Naive thymus-derived CD8-positive, alpha-beta T cell (primary cell): ENCODE data around the gene C1QTNF8. TPM values are rescaled to one million over a fixed set of nuclear protein-coding genes. Genes with fewer than 3 reads are reported as not detected.

Experiments used
- ATAC-seq, 2 donors: fragments of 150-1000 bp; cut with Tn5 transposase in 1 of 2; sonication (Bioruptor Pico), chemical (Tn5 transposase) in 1 of 2; 1 replicate in 1 of 2; 2 replicates in 1 of 2; pipeline ENCODE4 v1.10.0; 2021; ENCODE audit warnings: mild to moderate bottlenecking in 2 of 2, moderate library complexity in 2 of 2
- POLR2A ChIA-PET: fragments of 350-600 bp; sonication (Branson Sonifier 250); formaldehyde crosslinking; loops from one replicate; lab custom pipeline; 2021; ENCODE audit warnings: antibody characterized with exemption; lab: Charles Lee
- DNase-seq, 10 donors: peaks; one replicate each; pipeline versions ENCODE4 v3.0.0 to v3.0.0-alpha.2; 2020 to 2022
- H3K27ac Mint-ChIP-seq, 10 donors: one replicate each; pipeline ENCODE4 v1.8.0; 2020 to 2022; ENCODE audit warnings: mild to moderate bottlenecking in 10 of 10, mixed read lengths in 10 of 10, moderate library complexity in 4 of 10, inconsistent platforms in 1 of 10
- H3K27me3 Mint-ChIP-seq, 5 donors: one replicate each; pipeline ENCODE4 v1.8.0; 2021 to 2022; ENCODE audit warnings: mixed read lengths in 5 of 5
- H3K36me3 Mint-ChIP-seq, 3 donors: one replicate each; pipeline ENCODE4 v1.8.0; 2020 to 2022; ENCODE audit warnings: mixed read lengths in 3 of 3, mild to moderate bottlenecking in 2 of 3, inconsistent platforms in 1 of 3
- H3K4me1 Mint-ChIP-seq, 4 donors: one replicate each; pipeline ENCODE4 v1.8.0; 2021 to 2022; ENCODE audit warnings: mixed read lengths in 4 of 4
- H3K4me3 Mint-ChIP-seq, 10 donors: one replicate each; pipeline ENCODE4 v1.8.0; 2020 to 2022; ENCODE audit warnings: mild to moderate bottlenecking in 10 of 10, mixed read lengths in 10 of 10, moderate library complexity in 6 of 10, inconsistent platforms in 1 of 10
- H3K9me3 Mint-ChIP-seq, 9 donors: one replicate each; pipeline ENCODE4 v1.8.0; 2020 to 2022; ENCODE audit warnings: mixed read lengths in 9 of 9, mild to moderate bottlenecking in 3 of 9, inconsistent platforms in 1 of 9, moderate library complexity in 1 of 9
- polyA plus RNA-seq, 3 donors: library from polyadenylated mRNA; unstranded; fragments of 300-500 nt; fragmentation: Illumina TruSeq; gene quantifications; one replicate each; pipeline ENCODE4 v1.2.3, GENCODE V29; 2021
- total RNA-seq, 8 experiments: library from RNA in 2 of 8; stranded (reverse) in 2 of 8; gene quantifications; one replicate each; pipeline ENCODE4 v1.2.3 and lab custom pipeline; 2021 to 2026

The C1QTNF8 gene
- total and polyA plus RNA-seq, 5 experiments from 2014 or later = not detected

GRCh38 chr16:1073566-1074378, 22.3 kb downstream of the C1QTNF8 start:
- POLR2A ChIA-PET = no interaction called here
- peaks cover 4 to 57% (median 27%) of the 10 kb centered on the region in 5 donors for H3K27me3 Mint-ChIP-seq
- H3K9me3 Mint-ChIP-seq = no peaks in the 10 kb centered on the region
- ATAC-seq (no peak), DNase-seq (no peak)
- H3K27ac Mint-ChIP-seq = no peak overlapping the region
- no peaks in the 10 kb centered on the region for H3K4me1 Mint-ChIP-seq
- no peak overlapping the region for H3K4me3 Mint-ChIP-seq
- H3K36me3 Mint-ChIP-seq = peaks cover 0 to 3% (median 0%) of the 10 kb centered on the region in 3 donors

- POLR2A ChIA-PET = no interaction called here
- Mint-ChIP-seq H3K27me3 (peaks cover 4 to 60% (median 27%) of the 10 kb centered on the region in 5 donors), H3K9me3 (no peaks in the 10 kb centered on the region), H3K4me1 (no peaks in the 10 kb centered on the region), H3K4me3 (no peak overlapping the region), H3K27ac (no peak overlapping the region), H3K36me3 (peaks cover 0 to 3% (median 0%) of the 10 kb centered on the region in 3 donors)
- DNase-seq (no peak), ATAC-seq (no peak)
These were observed 22.8 kb downstream of the C1QTNF8 start for GRCh38 chr16:1073262-1073558.

GRCh38 chr16:1072526-1073261, 23.4 kb downstream of the C1QTNF8 start, which contains the start of gene SSTR5:
Gene SSTR5, plus strand, starts transcription at chr16:1072747. Its CDS starts 6,122 bp downstream, at chr16:1078869.
- H3K9me3 Mint-ChIP-seq = no peaks in the 10 kb centered on the region
- POLR2A ChIA-PET = no interaction called here
- DNase-seq (no peak), ATAC-seq (no peak)
- H3K4me3 Mint-ChIP-seq = no peak within 1 kb of the TSS
- peaks cover 0 to 2% (median 0%) of the 10 kb centered on the region in 4 donors for H3K4me1 Mint-ChIP-seq
- H3K27me3 Mint-ChIP-seq = peaks cover 4 to 61% (median 24%) of the 10 kb centered on the region in 5 donors
- H3K36me3 Mint-ChIP-seq = peaks cover 0 to 3% (median 0%) of the 10 kb centered on the region in 3 donors
- no peak within 1 kb of the TSS for H3K27ac Mint-ChIP-seq

GRCh38 chr16:1071561-1072225, 24.4 kb downstream of the C1QTNF8 start:
- peaks cover 0 to 1% (median 0%) of the 10 kb centered on the region in 9 donors for H3K9me3 Mint-ChIP-seq
- DNase-seq = no peak

GRCh38 chr16:1070864-1071408, 25.1 kb downstream of the C1QTNF8 start:
- Mint-ChIP-seq H3K27me3 (peaks cover 6 to 62% (median 19%) of the 10 kb centered on the region in 5 donors), H3K36me3 (peaks cover 0 to 3% (median 0%) of the 10 kb centered on the region in 3 donors), H3K9me3 (peaks cover 0 to 1% (median 0%) of the 10 kb centered on the region in 9 donors), H3K4me3 (no peak overlapping the region), H3K27ac (no peak overlapping the region), H3K4me1 (peaks cover 0 to 7% (median 2%) of the 10 kb centered on the region in 4 donors)
- no peak for ATAC-seq
- POLR2A ChIA-PET = no interaction called here
- DNase-seq = no peak

More at GRCh38 chr16:1071561-1072225, 24.4 kb downstream of the C1QTNF8 start:
- Mint-ChIP-seq H3K36me3 (peaks cover 0 to 3% (median 0%) of the 10 kb centered on the region in 3 donors), H3K27ac (no peak overlapping the region), H3K4me1 (peaks cover 0 to 7% (median 2%) of the 10 kb centered on the region in 4 donors), H3K27me3 (peaks cover 8 to 61% (median 23%) of the 10 kb centered on the region in 5 donors), H3K4me3 (no peak overlapping the region)
- ATAC-seq = no peak
- POLR2A ChIA-PET = no interaction called here

GRCh38 chr16:1070084-1070863, 25.8 kb downstream of the C1QTNF8 start:
- DNase-seq (no peak), ATAC-seq (no peak)
- H3K27ac Mint-ChIP-seq = no peak overlapping the region
- no peak overlapping the region for H3K4me3 Mint-ChIP-seq
- peaks cover 0 to 7% (median 2%) of the 10 kb centered on the region in 4 donors for H3K4me1 Mint-ChIP-seq
- peaks cover 6 to 67% (median 22%) of the 10 kb centered on the region in 5 donors for H3K27me3 Mint-ChIP-seq
- H3K36me3 Mint-ChIP-seq = peaks cover 0 to 3% (median 0%) of the 10 kb centered on the region in 3 donors
- peaks cover 0 to 1% (median 0%) of the 10 kb centered on the region in 9 donors for H3K9me3 Mint-ChIP-seq
- POLR2A ChIA-PET = no interaction called here

- Mint-ChIP-seq H3K9me3 (peaks cover 0 to 1% (median 0%) of the 10 kb centered on the region in 9 donors), H3K27me3 (peaks cover 11 to 67% (median 24%) of the 10 kb centered on the region in 5 donors), H3K4me3 (no peak overlapping the region), H3K36me3 (peaks cover 0 to 3% (median 0%) of the 10 kb centered on the region in 3 donors), H3K4me1 (peaks cover 0 to 7% (median 2%) of the 10 kb centered on the region in 4 donors), H3K27ac (no peak overlapping the region)
- ATAC-seq (no peak), DNase-seq (no peak)
- POLR2A ChIA-PET = no interaction called here
These were observed 26.9 kb downstream of the C1QTNF8 start for GRCh38 chr16:1069154-1069553.

- no peak for DNase-seq
- Mint-ChIP-seq H3K27ac (no peak overlapping the region), H3K27me3 (peaks cover 14 to 72% (median 28%) of the 10 kb centered on the region in 5 donors), H3K4me1 (peaks cover 0 to 7% (median 2%) of the 10 kb centered on the region in 4 donors), H3K9me3 (peaks cover 0 to 2% (median 0%) of the 10 kb centered on the region in 9 donors), H3K4me3 (no peak overlapping the region), H3K36me3 (peaks cover 0 to 3% (median 0%) of the 10 kb centered on the region in 3 donors)
- POLR2A ChIA-PET = no interaction called here
- no peak for ATAC-seq
These were observed 27.6 kb downstream of the C1QTNF8 start for GRCh38 chr16:1068451-1068850.

GRCh38 chr16:1067629-1068028, 28.4 kb downstream of the C1QTNF8 start:
- Mint-ChIP-seq H3K27me3 (peaks cover 14 to 79% (median 32%) of the 10 kb centered on the region in 5 donors), H3K9me3 (peaks cover 0 to 2% (median 0%) of the 10 kb centered on the region in 9 donors), H3K27ac (peak overlapping the region in 2 of 10 donors; percentile 2 to 34), H3K4me1 (peaks cover 0 to 7% (median 2%) of the 10 kb centered on the region in 4 donors), H3K4me3 (peak overlapping the region in 2 of 10 donors; percentile 34 to 39), H3K36me3 (peaks cover 0 to 3% (median 0%) of the 10 kb centered on the region in 3 donors)
- DNase-seq (no peak), ATAC-seq (no peak)
- POLR2A ChIA-PET = no interaction called here

GRCh38 chr16:1066584-1067172, 29.4 kb downstream of the C1QTNF8 start:
- no peak for DNase-seq
- Mint-ChIP-seq H3K9me3 (peaks cover 0 to 2% (median 0%) of the 10 kb centered on the region in 9 donors), H3K27ac (peak overlapping the region in 1 of 10 donors; percentile 44), H3K36me3 (peaks cover 0 to 3% (median 0%) of the 10 kb centered on the region in 3 donors), H3K4me3 (no peak overlapping the region), H3K27me3 (peaks cover 14 to 79% (median 28%) of the 10 kb centered on the region in 5 donors), H3K4me1 (peaks cover 0 to 7% (median 2%) of the 10 kb centered on the region in 4 donors)
- POLR2A ChIA-PET = no interaction called here
- ATAC-seq = no peak

GRCh38 chr16:1065469-1066128, 30.4 kb downstream of the C1QTNF8 start:
- POLR2A ChIA-PET = no interaction called here
- Mint-ChIP-seq H3K4me3 (no peak overlapping the region), H3K4me1 (peaks cover 0 to 7% (median 2%) of the 10 kb centered on the region in 4 donors), H3K27me3 (peaks cover 14 to 69% (median 28%) of the 10 kb centered on the region in 5 donors), H3K9me3 (peaks cover 0 to 2% (median 0%) of the 10 kb centered on the region in 9 donors), H3K27ac (no peak overlapping the region), H3K36me3 (peaks cover 0 to 3% (median 0%) of the 10 kb centered on the region in 3 donors)
- no peak for ATAC-seq
- DNase-seq = no peak
